Smooth muscle cell of the pulmonary artery (primary cell): ENCODE results near the gene NAPSA. TPM values are rescaled to one million over a fixed set of nuclear protein-coding genes. Genes with fewer than 3 reads are reported as not detected.

Source experiments
- total RNA-seq: library from RNA; depleted of rRNA; stranded (reverse); fragments of >200 nt; gene quantifications from 2 replicates; pipeline ENCODE4 v1.2.3, GENCODE V29; 2014

NAPSA gene
- 0.33 and 0.36 TPM in 2 replicates for total RNA-seq

DNA sequence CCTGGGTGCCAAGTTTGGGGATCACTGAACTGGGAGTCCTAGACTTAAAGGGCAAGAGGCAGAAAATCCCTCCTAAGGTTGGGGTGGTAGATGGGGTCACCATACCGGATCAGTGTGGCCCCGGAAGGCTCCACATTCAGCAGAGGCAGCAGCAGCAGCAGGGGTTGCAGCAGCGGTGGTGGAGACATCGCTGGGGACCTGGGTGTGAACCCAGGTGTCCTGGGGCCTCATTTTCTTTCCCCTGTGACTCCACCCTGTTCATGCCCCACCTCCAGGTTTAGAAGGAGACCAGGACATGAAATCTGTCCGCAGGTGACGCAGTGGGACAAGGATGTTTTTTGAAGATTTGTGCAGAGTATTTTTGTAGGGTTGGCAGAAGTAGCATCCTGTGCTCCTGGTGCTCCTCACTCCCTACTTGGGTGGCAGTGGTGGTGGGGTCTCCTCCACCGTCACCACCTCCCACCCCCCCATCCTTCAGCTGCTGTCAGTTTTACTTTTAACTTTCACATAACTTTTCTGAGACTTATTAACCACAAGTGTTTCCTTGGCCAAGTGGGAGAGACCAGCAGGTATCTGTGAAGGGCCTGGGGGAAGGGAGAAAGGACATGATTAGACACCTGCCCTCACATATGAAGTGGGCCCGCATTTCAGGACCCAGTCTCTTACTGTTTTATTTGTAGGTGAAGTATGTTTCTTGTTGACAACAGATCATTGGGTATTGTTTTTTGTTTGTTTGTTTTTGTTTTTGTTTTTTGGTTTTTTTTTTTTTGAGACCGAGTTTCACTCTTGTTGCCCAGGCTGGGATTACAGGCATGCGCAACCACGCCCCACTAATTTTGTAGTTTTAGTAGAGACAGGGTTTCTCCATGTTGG is at the start of gene NAPSA:
TSS of gene NAPSA (minus strand) at position 206 of the 873 bp plus-strand sequence. CDS start at position 188, 18 bp downstream.

DNA sequence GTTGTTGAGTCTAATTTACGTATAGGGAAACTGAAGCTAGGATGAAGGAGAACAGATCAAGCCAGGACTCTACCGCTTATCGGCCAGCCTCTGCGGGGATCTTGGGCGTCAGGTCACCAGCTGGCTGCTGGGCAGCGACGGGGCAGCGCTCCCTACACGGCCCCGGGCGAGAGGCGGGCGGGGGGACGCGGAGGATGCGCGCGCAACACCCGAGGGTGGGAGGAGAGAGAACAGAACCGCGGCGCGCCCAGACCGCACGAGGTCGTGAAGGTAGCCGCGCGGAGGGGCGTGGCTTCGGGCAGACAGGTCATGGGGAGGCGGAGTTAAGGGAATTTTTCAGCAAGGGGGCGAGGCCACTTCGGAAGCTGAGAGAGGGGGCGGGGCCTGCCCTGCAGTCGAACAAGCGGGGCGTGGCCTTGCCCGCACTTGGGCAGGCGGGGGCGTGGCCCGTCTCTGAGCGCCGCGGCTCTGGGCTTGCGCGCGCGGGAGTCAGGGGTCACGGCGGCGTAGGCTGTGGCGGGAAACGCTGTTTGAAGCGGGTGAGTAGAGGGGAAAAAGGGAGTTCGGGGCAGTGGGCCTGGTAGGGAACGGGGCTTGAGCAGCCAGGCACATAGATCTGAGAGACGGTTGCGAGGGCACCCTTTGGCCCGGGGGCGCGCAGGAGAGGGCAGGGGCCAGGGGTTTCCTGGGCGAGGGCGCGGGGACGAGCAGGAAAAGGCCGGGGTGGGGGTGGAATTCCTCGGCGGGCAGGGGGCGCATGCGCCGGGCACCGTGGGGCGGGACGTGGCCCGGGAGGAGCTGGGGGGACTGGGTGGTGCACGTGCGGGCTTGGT is 18.6 kb upstream of the NAPSA start, which contains the start of gene POLD1:
TSS of gene POLD1 (plus strand) at position 496 of the 833 bp plus-strand sequence. CDS start 14,505 bp downstream, outside the sequence.

DNA sequence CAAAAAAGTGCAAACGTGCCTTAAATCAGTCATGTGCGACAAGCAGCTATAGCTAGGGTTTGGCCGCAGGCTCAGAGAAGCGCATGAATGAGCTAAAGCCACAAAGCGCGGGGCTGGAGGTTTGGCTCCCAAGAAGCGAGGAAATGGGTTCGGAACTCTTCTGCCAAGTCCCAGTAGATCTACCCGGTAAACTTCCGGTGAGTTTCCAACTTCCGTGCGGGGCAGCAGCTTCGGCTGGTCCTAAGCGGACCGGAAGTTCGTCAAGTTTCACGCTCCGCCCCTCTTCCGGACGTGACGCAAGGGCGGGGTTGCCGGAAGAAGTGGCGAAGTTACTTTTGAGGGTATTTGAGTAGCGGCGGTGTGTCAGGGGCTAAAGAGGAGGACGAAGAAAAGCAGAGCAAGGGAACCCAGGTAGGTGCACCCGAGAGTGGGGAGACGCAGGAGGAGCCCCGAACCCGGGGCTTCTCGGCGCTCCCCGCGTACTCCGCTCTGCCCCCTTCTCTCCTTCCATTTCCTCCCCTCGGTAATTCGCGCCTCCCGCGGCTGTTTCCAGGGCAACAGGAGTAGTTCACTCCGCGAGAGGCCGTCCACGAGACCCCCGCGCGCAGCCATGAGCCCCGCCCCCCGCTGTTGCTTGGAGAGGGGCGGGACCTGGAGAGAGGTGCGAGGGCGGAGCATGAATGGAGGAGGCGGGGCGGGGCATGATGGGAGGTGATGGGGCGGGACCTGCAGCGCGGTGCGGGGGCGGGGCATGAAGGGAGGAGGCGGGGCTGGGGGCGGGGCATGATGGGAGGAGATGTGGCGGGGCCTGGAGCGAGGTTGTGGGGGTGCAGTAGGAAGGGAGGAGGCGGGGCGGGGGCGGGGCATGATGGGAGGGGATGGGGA is 11.0 kb upstream of the NAPSA start, which contains the start of gene NR1H2:
TSS of gene NR1H2 (plus strand) at position 292 of the 885 bp plus-strand sequence. CDS start 1,149 bp downstream, outside the sequence.

GRCh38 chr19:50329146-50329925 is 36.1 kb downstream of the NAPSA start, which contains the start of gene KCNC3:
TSS of gene KCNC3 (minus strand) at chr19:50329377. CDS start at chr19:50329082, 295 bp downstream.

Other genes starting within 250 kb of the NAPSA start
- gene IZUMO2, start 202.4 kb downstream of the NAPSA start, total RNA-seq: not detected in 2 replicates
- 0.03 and 0.13 TPM in 2 replicates for gene MYH14, start 162.0 kb downstream of the NAPSA start, total RNA-seq
- gene KCNC3, start 36.3 kb downstream of the NAPSA start, total RNA-seq: 0.46 and 0.53 TPM in 2 replicates
- gene NR1H2, start 10.8 kb upstream of the NAPSA start, total RNA-seq: 89.7 and 97.9 TPM in 2 replicates
- gene POLD1, start 18.7 kb upstream of the NAPSA start, total RNA-seq: 18.6 and 24.5 TPM in 2 replicates
- gene SPIB, start 53.3 kb upstream of the NAPSA start, total RNA-seq: not detected in 2 replicates
- gene MYBPC2, start 67.3 kb upstream of the NAPSA start, total RNA-seq: not detected in 2 replicates
- gene EMC10, start 110.9 kb upstream of the NAPSA start, total RNA-seq: 84.3 and 87.3 TPM in 2 replicates
- gene GARIN5A, start 111.2 kb upstream of the NAPSA start, total RNA-seq: 0.23 and 0.39 TPM in 2 replicates
- 35.9 and 37.4 TPM in 2 replicates for gene JOSD2, start 145.6 kb upstream of the NAPSA start, total RNA-seq
- gene ASPDH, start 148.3 kb upstream of the NAPSA start, total RNA-seq: not detected in 2 replicates
- 0.26 and 1.2 TPM in 2 replicates for gene LRRC4B, start 202.8 kb upstream of the NAPSA start, total RNA-seq